ENCODE data around the gene C1orf226.

Gene C1orf226

DNA sequence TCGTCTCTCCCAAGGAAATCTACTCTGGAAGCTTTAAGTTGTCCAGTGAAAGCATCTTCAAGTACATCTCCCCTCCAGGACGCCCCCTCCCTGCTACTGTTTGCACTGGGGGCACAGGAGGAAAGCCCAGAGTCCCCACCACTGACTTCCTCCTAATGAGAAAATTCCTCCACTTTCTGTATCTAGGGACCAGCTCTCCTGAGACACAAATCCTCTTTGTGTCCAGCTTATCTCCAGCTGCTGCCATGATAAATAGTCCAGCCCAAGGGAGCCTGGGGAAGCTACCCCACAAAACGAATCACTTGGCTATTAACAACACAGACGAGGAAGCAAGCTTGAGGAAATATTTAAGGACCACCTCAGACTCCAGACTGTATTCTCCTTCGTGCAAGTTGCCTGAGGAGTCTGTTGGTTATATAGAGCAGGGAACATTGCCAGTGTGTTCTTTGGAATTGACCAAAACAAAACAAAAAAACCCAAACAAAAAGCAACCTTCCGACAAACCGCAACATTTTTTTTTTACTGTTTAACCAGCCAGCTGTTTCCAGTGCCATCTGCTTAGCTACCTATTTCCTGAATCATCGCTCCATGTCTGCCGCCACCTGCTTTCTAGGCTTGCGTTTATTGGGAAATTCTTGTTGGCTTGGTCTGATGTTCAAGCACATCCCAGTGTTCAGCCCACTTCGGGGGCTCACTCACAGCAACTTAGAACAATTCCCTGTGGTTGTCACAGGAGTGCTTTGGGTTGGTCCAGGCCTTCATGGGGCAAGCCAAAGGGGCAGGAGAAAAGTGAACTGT, 7.7 kb downstream of the C1orf226 start:
- no peaks in the 10 kb centered on the region for H3K36me3 ChIP-seq (ENCODE audit: control insufficient read depth, insufficient read depth, low read length)
- WGBS (ENCODE audit: insufficient coverage, insufficient read length), result no CpG with 5 or more reads among the region's 11 CpGs
- H3K4me1 ChIP-seq (ENCODE audit: control insufficient read depth, insufficient read depth, low read length), result no peaks in the 10 kb centered on the region
- no peak for DNase-seq (ENCODE audit: low read depth, low spot score)
- H3K9me3 ChIP-seq (ENCODE audit: control insufficient read depth, insufficient read depth, low read length), result no peaks in the 10 kb centered on the region
- H3K4me3 ChIP-seq (ENCODE audit: low read length), result no peak overlapping the region
- H3K27me3 ChIP-seq (ENCODE audit: control insufficient read depth, insufficient read depth, low read length), result no peaks in the 10 kb centered on the region
- no peak overlapping the region for H3K27ac ChIP-seq (ENCODE audit: low read length)

DNA sequence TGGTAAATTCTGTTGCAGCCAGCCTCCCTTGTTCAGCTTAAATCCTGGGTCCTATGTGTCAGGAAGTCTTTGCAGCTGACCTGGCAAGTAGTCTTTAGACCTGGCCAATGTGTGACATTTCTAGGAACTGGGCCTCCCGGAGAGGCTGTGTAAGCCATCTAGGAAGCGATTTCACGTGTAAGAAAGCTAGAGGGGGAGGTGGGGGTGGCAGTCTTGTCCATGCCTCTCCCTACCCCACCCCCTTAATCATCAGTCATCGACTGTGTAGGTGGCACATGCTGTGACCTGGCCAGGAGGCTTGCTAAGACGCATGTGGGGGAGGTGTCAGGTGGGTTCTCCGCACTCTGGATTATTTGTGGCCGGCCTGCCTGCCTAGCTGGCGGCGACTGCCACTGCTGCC, 8.4 kb downstream of the C1orf226 start:
- no CpG with 5 or more reads among the region's 9 CpGs for WGBS (ENCODE audit: insufficient coverage, insufficient read length)
- H3K27me3 ChIP-seq (ENCODE audit: control insufficient read depth, insufficient read depth, low read length), result no peaks in the 10 kb centered on the region
- no peaks in the 10 kb centered on the region for H3K9me3 ChIP-seq (ENCODE audit: control insufficient read depth, insufficient read depth, low read length)
- H3K27ac ChIP-seq (ENCODE audit: low read length), result no peak overlapping the region
- H3K36me3 ChIP-seq (ENCODE audit: control insufficient read depth, insufficient read depth, low read length), result no peaks in the 10 kb centered on the region
- H3K4me3 ChIP-seq (ENCODE audit: low read length), result no peak overlapping the region
- no peak for DNase-seq (ENCODE audit: low read depth, low spot score)
- no peaks in the 10 kb centered on the region for H3K4me1 ChIP-seq (ENCODE audit: control insufficient read depth, insufficient read depth, low read length)

DNA sequence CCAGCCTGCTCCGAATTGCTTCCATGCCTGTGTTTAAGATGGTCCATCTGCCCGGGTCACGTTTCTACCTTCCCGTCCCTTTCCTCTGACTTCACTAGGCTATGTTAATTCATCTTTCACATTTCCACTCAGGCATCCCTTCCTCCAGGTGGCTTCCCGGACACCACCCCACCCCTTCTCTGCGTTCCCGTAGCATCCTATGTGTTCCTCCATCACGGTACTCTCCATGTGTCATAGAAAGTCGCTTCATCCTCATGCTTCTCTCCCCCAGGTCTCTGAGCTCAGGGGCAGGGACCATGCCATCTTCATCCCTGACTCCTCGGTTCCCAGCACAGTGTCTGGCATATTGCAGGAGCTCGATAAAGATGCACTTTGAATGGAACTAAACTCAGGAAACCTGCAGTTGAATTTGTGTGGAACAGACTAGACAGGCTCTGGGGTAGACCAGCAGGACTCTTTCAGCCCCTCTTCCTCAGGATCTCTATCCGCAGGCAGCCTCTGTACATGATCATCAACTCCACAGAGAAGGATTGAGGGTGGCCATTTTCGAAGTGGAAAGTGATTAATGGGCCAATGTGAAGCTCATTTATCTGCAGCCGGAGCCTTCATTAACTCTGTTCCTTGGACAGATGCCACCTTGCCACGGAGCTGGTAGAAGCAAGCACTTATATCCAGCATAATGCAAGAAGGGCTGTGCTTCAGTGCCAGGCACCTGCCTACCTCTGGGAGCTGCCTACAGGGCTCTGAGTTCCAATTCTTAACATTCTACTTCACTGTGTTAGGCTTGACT, 9.1 kb downstream of the C1orf226 start:
- Histone ChIP-seq H3K27me3 (ENCODE audit: control insufficient read depth, insufficient read depth, low read length) (no peaks in the 10 kb centered on the region), H3K27ac (ENCODE audit: low read length) (no peak overlapping the region), H3K9me3 (ENCODE audit: control insufficient read depth, insufficient read depth, low read length) (no peaks in the 10 kb centered on the region), H3K4me1 (ENCODE audit: control insufficient read depth, insufficient read depth, low read length) (no peaks in the 10 kb centered on the region), H3K36me3 (ENCODE audit: control insufficient read depth, insufficient read depth, low read length) (no peaks in the 10 kb centered on the region), H3K4me3 (ENCODE audit: low read length) (no peak overlapping the region)
- no peak for DNase-seq (ENCODE audit: low read depth, low spot score)
- WGBS (ENCODE audit: insufficient coverage, insufficient read length), result no CpG with 5 or more reads among the region's 15 CpGs

DNA sequence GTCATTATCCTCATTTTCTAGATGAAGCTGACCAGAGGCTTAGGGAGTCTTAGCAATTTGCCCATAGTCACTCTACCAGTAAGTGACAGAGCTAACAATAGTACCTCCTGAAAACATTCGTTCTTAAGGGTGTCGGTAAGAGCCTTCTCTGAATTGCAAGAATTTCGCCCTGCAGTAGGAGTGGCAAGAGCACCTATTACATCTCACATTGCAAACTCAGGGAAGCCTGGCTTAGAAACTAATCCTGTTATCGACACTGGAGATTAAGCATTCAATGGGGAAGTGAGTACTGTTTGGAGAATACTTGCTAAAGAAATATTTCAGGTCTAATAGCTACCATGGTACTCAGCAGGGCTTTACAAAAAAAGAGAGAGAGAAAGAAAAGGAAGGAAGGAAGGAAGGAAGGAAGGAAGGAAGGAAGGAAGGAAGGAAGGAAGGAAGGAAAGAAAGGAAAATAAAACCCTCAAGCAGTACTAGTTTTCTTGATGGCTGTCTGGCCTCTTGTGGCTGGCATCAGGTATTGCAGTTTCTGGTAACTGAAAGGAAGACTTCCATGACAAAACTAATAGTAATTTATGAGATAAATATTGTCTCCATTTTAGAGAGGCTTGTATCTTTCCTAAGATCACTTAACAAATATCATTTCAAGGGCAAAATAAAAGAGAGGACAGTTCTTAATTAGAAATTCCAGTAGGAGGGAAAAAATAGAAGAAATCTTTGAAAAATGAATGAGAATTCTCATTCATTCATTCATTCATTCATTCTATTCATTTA, 10.4 kb downstream of the C1orf226 start:
- Histone ChIP-seq H3K36me3 (ENCODE audit: control insufficient read depth, insufficient read depth, low read length) (no peaks in the 10 kb centered on the region), H3K4me1 (ENCODE audit: control insufficient read depth, insufficient read depth, low read length) (no peaks in the 10 kb centered on the region), H3K27ac (ENCODE audit: low read length) (no peak overlapping the region), H3K4me3 (ENCODE audit: low read length) (no peak overlapping the region), H3K9me3 (ENCODE audit: control insufficient read depth, insufficient read depth, low read length) (no peaks in the 10 kb centered on the region), H3K27me3 (ENCODE audit: control insufficient read depth, insufficient read depth, low read length) (no peaks in the 10 kb centered on the region)
- WGBS (ENCODE audit: insufficient coverage, insufficient read length), result no CpG with 5 or more reads among the region's 4 CpGs
- no peak for DNase-seq (ENCODE audit: low read depth, low spot score)

DNA sequence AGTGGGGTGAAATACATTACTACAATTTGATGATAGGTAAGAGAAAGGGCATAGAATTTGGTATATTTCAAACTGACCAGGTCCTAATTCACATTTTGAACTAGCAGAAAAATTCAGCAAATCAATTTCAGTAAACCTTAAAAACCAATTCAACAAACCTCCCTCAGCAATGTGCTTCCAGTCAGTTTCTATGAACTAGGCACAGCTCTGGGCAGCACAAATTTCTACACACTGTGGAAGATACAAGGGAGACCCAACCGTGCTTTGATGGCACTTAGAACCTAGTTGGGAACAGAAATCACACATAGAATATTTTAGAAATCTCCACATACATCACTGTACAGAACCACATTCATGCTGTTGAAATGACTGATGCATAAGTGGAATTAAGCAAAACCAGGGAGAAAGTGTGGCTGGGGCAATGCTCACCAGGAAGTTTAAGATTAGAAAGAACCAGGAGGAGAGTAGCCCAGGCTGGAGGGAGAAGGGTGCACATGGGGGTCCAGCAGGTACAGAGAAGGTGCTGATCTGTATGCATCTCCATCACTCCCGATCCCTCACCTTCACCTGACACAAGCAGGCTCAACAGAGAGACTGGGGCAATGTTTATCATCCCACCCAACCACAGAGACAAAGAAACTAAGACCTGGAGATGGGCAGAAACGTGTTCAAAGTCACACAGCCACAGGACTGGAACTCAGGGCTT, 14.8 kb downstream of the C1orf226 start:
- no peaks in the 10 kb centered on the region for H3K27me3 ChIP-seq (ENCODE audit: control insufficient read depth, insufficient read depth, low read length)
- H3K36me3 ChIP-seq (ENCODE audit: control insufficient read depth, insufficient read depth, low read length), result no peaks in the 10 kb centered on the region
- no peaks in the 10 kb centered on the region for H3K9me3 ChIP-seq (ENCODE audit: control insufficient read depth, insufficient read depth, low read length)
- peaks cover 4% of the 10 kb centered on the region; the same call in 1 of the 2 replicates for H3K4me1 ChIP-seq (ENCODE audit: control insufficient read depth, insufficient read depth, low read length)
- no peak for DNase-seq (ENCODE audit: low read depth, low spot score)
- no peak overlapping the region for H3K4me3 ChIP-seq (ENCODE audit: low read length)
- H3K27ac ChIP-seq (ENCODE audit: low read length), result no peak overlapping the region
- WGBS (ENCODE audit: insufficient coverage, insufficient read length), result no CpG with 5 or more reads among the region's 3 CpGs

DNA sequence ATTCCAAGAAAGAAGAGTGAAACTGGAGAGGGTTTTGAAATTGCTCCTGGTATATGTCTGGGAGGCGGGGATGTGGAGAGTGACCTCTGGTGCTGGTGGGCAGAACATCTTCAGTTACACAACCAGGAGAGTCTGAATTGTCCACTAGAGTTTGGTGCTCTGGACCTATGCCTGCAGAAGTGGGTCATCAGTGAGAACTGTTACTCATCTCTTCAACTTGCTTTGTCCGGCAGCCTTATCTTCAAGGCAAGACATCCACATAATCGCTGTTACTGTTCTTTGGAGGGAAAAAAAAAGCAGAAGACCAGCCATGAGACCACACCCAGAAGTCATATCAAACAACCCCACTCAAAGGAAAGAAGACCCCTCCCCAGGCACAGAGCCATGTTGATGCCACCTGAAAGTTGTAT, 15.5 kb downstream of the C1orf226 start:
- H3K27ac ChIP-seq (ENCODE audit: low read length), result no peak overlapping the region
- peaks cover 4% of the 10 kb centered on the region; the same call in 1 of the 2 replicates for H3K4me1 ChIP-seq (ENCODE audit: control insufficient read depth, insufficient read depth, low read length)
- H3K36me3 ChIP-seq (ENCODE audit: control insufficient read depth, insufficient read depth, low read length), result no peaks in the 10 kb centered on the region

DNA sequence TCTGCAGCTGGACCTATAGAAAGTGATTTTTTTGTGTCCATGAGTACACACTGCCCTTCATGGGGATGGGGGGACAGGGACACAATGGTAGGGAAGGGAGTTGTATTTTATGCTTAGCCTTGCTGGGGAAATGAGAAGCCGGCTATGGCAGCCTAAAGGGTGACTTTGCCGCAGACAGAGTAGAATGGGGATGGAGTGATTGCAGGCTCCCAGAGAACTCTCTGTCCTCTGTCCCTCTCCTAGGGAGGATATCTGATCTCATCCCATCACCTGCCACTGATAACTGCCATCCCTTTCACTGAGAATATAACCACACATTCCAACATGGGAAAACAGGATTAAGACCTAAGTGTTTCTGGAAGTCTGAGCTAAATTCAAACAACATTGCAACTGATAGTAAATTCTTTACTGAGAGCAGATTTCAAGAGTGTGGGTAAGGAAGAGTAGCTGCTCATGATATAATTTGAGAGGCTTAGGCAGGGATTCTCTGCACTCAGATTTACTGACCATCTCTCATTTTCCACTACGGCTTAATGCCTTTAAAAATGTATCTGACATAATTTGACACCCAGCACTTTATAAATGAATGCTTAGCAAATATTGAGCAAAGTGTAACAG, 16.5 kb downstream of the C1orf226 start:
- Histone ChIP-seq H3K27ac (ENCODE audit: low read length) (no peak overlapping the region), H3K9me3 (ENCODE audit: control insufficient read depth, insufficient read depth, low read length) (no peaks in the 10 kb centered on the region), H3K4me3 (ENCODE audit: low read length) (no peak overlapping the region), H3K4me1 (ENCODE audit: control insufficient read depth, insufficient read depth, low read length) (peaks cover 4% of the 10 kb centered on the region; the same call in 1 of the 2 replicates), H3K36me3 (ENCODE audit: control insufficient read depth, insufficient read depth, low read length) (no peaks in the 10 kb centered on the region), H3K27me3 (ENCODE audit: control insufficient read depth, insufficient read depth, low read length) (no peaks in the 10 kb centered on the region)
- DNase-seq (ENCODE audit: low read depth, low spot score), result no peak
- no CpG with 5 or more reads among the region's 3 CpGs for WGBS (ENCODE audit: insufficient coverage, insufficient read length)

More for the DNA sequence above, 15.5 kb downstream of the C1orf226 start:
- Histone ChIP-seq H3K4me3 (ENCODE audit: low read length) (no peak overlapping the region), H3K9me3 (ENCODE audit: control insufficient read depth, insufficient read depth, low read length) (no peaks in the 10 kb centered on the region), H3K27me3 (ENCODE audit: control insufficient read depth, insufficient read depth, low read length) (no peaks in the 10 kb centered on the region)
- no CpG with 5 or more reads among the region's 3 CpGs for WGBS (ENCODE audit: insufficient coverage, insufficient read length)
- no peak for DNase-seq (ENCODE audit: low read depth, low spot score)

DNA sequence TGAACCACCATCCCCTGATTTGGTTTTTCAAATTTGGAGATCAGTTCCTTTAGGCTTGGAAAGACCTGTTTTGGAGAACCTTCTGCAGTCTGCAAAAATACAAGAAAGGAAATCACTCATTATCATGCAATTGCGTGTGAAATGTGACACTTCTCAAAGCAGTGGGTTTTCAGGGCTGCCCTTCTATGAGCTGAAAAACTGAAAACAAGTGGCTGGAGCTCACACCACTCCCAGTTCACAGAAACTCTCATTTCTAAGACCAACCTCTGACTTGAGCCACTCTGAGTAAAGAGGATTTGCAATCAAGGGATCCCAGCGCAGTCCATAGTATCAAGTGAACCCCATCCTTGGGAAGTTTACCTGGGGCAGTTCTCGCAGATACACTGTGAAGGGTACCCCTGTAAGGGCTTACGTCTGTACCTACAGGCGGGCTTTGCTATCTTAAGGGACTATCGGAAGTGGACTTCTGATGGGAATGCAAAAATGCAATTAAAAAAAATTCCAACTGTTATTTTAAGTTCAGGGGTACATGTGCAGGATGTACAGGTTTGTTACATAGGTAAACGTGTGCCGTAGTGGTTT, 17.6 kb downstream of the C1orf226 start:
- Histone ChIP-seq H3K9me3 (ENCODE audit: control insufficient read depth, insufficient read depth, low read length) (no peaks in the 10 kb centered on the region), H3K27ac (ENCODE audit: low read length) (no peak overlapping the region), H3K4me1 (ENCODE audit: control insufficient read depth, insufficient read depth, low read length) (peaks cover 4% of the 10 kb centered on the region; the same call in 1 of the 2 replicates), H3K4me3 (ENCODE audit: low read length) (no peak overlapping the region), H3K36me3 (ENCODE audit: control insufficient read depth, insufficient read depth, low read length) (no peaks in the 10 kb centered on the region), H3K27me3 (ENCODE audit: control insufficient read depth, insufficient read depth, low read length) (no peaks in the 10 kb centered on the region)
- no CpG with 5 or more reads among the region's 8 CpGs for WGBS (ENCODE audit: insufficient coverage, insufficient read length)
- no peak for DNase-seq (ENCODE audit: low read depth, low spot score)

DNA sequence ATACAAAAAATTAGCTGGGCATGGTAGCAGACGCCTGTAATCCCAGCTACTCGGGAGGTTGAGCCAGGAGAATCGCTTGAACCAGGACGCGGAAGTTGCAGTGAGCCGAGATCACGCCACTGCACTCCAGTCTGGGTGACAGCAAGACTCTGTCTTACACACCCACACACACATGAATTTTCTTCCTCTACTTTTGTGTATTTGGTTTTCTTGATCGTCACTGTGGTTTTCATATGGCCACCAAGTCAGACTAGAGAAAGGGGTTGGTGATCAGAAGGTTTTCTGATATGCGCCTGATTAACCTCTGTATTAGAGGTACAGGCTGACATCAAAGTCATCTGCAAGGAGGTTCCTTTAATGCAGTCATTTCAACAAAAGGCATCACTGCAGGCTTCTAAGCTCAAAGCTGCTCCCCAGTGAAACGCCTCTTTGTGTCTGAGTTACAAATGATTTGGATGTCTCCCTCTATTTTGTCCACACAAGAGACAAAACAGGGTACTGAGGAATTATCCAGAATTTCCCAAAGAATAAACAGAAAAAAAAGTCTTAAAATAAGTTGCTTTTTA, 19.3 kb downstream of the C1orf226 start:
- Histone ChIP-seq H3K27ac (ENCODE audit: low read length) (no peak overlapping the region), H3K27me3 (ENCODE audit: control insufficient read depth, insufficient read depth, low read length) (no peaks in the 10 kb centered on the region), H3K9me3 (ENCODE audit: control insufficient read depth, insufficient read depth, low read length) (no peaks in the 10 kb centered on the region), H3K36me3 (ENCODE audit: control insufficient read depth, insufficient read depth, low read length) (no peaks in the 10 kb centered on the region), H3K4me3 (ENCODE audit: low read length) (no peak overlapping the region), H3K4me1 (ENCODE audit: control insufficient read depth, insufficient read depth, low read length) (peaks cover 4% of the 10 kb centered on the region; the same call in 1 of the 2 replicates)
- no CpG with 5 or more reads among the region's 10 CpGs for WGBS (ENCODE audit: insufficient coverage, insufficient read length)
- no peak for DNase-seq (ENCODE audit: low read depth, low spot score)

All from iPS DF 6.9 (cell line).